GM20000 (cell line): Measurements from ENCODE around the gene TMEM151A.

Source experiments
- DNase-seq: peaks from one replicate; pipeline ENCODE4 v3.0.0; 2012; ENCODE audit warnings: low spot score
- CTCF ChIP-seq: IDR thresholded peaks from 2 replicates; pipeline ENCODE4 v1.5.1; 2012; ENCODE audit warnings: mild to moderate bottlenecking, control low read depth; ENCODE audit errors: extremely low read depth, missing control alignments

Gene TMEM151A

GRCh38 chr11:66258473-66258893, 33.2 kb upstream of the TMEM151A start:
- no peak for DNase-seq
- no peak for TF ChIP-seq CTCF

GRCh38 chr11:66259225-66259624, 32.5 kb upstream of the TMEM151A start:
- no peak for DNase-seq
- no peak for TF ChIP-seq CTCF

GRCh38 chr11:66259956-66260355, 31.7 kb upstream of the TMEM151A start:
- no peak for DNase-seq
- no peak for TF ChIP-seq CTCF

GRCh38 chr11:66261578-66261977, 30.1 kb upstream of the TMEM151A start:
- no peak for DNase-seq
- no peak for TF ChIP-seq CTCF

GRCh38 chr11:66262191-66262590, 29.5 kb upstream of the TMEM151A start:
- TF ChIP-seq CTCF, result no peak
- DNase-seq, result no peak

- no peak for TF ChIP-seq CTCF
- no peak for DNase-seq
Measured at GRCh38 chr11:66262696-66263095, 29.0 kb upstream of the TMEM151A start.

- DNase-seq, result no peak
- no peak for TF ChIP-seq CTCF
Measured at GRCh38 chr11:66263231-66263630, 28.5 kb upstream of the TMEM151A start.

GRCh38 chr11:66263785-66264184, 27.9 kb upstream of the TMEM151A start:
- no peak for DNase-seq
- TF ChIP-seq CTCF, result no peak
